IMR-90 (cell line): Measurements from ENCODE around the gene PCBP4. TPM values are rescaled to one million over a fixed set of nuclear protein-coding genes. Genes with fewer than 3 reads are reported as not detected.

Experiments
- ATAC-seq: fragments of 200-7000 bp; cut with Tn5 transposase; 2 replicates; pipeline ENCODE4 v1.9.1; 2020; ENCODE audit warnings: low read depth, mild to moderate bottlenecking, moderate library complexity
- BruUV-seq: library from RNA; stranded (reverse); fragments of 400-500 nt; replicated peaks from 2 replicates; lab custom pipeline; 2021; lab: Mats Ljungman, UMichigan
- CTCF ChIA-PET: fragments of 300-600 bp; formaldehyde crosslinking; extraction: SDS; loops from one replicate; lab custom pipeline; 2021; ENCODE audit warnings: antibody characterized with exemption; lab: Yijun Ruan, JAX
- POLR2A ChIA-PET: fragments of 300-600 bp; sonication (Branson Sonifier 250); formaldehyde crosslinking; loops from one replicate; lab custom pipeline; 2022; ENCODE audit warnings: antibody characterized with exemption; ENCODE audit not compliant: unreplicated experiment; lab: Charles Lee
- DNase-seq: peaks from one replicate; pipeline ENCODE4 v3.0.0; 2013
- H2AFZ ChIP-seq: replicated peaks from 2 replicates; pipeline ENCODE3; 2013; ENCODE audit warnings: low read length, mild to moderate bottlenecking; ENCODE audit not compliant: poor library complexity
- H2AK5ac ChIP-seq: 2 replicates; pipeline ENCODE4 v1.6.1; 2013; ENCODE audit warnings: low read depth, low read length, inconsistent platforms
- H2AK9ac ChIP-seq: replicated peaks from 2 replicates; pipeline ENCODE3; 2013; ENCODE audit warnings: mild to moderate bottlenecking, low read depth, low read length, moderate library complexity; ENCODE audit not compliant: poor library complexity
- H2BK120ac ChIP-seq: 2 replicates; pipeline ENCODE4 v1.6.1; 2013; ENCODE audit warnings: low read depth, low read length, inconsistent platforms
- H2BK15ac ChIP-seq: 3 replicates; pipeline ENCODE4 v1.6.1; 2013; ENCODE audit warnings: low read depth, low read length, inconsistent platforms
- H2BK20ac ChIP-seq: 2 replicates; pipeline ENCODE4 v1.6.1; 2013; ENCODE audit warnings: low read depth, mild to moderate bottlenecking, inconsistent platforms, low read length, moderate library complexity
- H2BK5ac ChIP-seq: 2 replicates; pipeline ENCODE4 v1.6.1; 2013; ENCODE audit warnings: mild to moderate bottlenecking, low read depth, low read length, inconsistent platforms; ENCODE audit not compliant: poor library complexity, severe bottlenecking
- H3K14ac ChIP-seq: replicated peaks from 2 replicates; pipeline ENCODE4 v1.6.1; 2013; ENCODE audit warnings: low read depth, low read length, inconsistent platforms
- H3K18ac ChIP-seq: 2 replicates; pipeline ENCODE4 v1.6.1; 2013; ENCODE audit warnings: low read depth, low read length, control low read depth
- H3K23ac ChIP-seq: 2 replicates; pipeline ENCODE4 v1.6.1; 2013; ENCODE audit warnings: low read depth, low read length, inconsistent platforms
- H3K27ac ChIP-seq: 2 replicates; pipeline ENCODE4 v1.5.1; 2013; ENCODE audit warnings: mild to moderate bottlenecking, control low read depth, low read length; ENCODE audit not compliant: insufficient read depth
- H3K27me3 ChIP-seq: 2 replicates; pipeline ENCODE4 v1.6.1; 2013; ENCODE audit warnings: low read length; ENCODE audit not compliant: control insufficient read depth, insufficient read depth
- H3K36me3 ChIP-seq: 2 replicates; pipeline ENCODE4 v1.6.1; 2013; ENCODE audit warnings: low read length, mixed read lengths; ENCODE audit not compliant: control insufficient read depth, insufficient read depth
- H3K4ac ChIP-seq: 2 replicates; pipeline ENCODE4 v1.6.1; 2013; ENCODE audit warnings: low read depth, low read length, inconsistent platforms
- H3K4me1 ChIP-seq: 2 replicates; pipeline ENCODE4 v1.6.1; 2013; ENCODE audit warnings: low read length, mixed read lengths; ENCODE audit not compliant: control insufficient read depth, insufficient read depth
- H3K4me2 ChIP-seq: 2 replicates; pipeline ENCODE4 v1.6.1; 2013; ENCODE audit warnings: low read depth, mild to moderate bottlenecking, control low read depth, low read length, moderate library complexity
- H3K4me3 ChIP-seq: 2 replicates; pipeline ENCODE4 v1.5.1; 2013; ENCODE audit warnings: low read depth, mild to moderate bottlenecking, control low read depth, low read length, moderate library complexity; ENCODE audit not compliant: insufficient read depth
- H3K56ac ChIP-seq: 2 replicates; pipeline ENCODE4 v1.6.1; 2013; ENCODE audit warnings: low read length, inconsistent platforms; ENCODE audit not compliant: insufficient read depth; ENCODE audit errors: extremely low read depth
- H3K79me1 ChIP-seq, 2 experiments: 2 replicates each; pipeline ENCODE4 v1.6.1; 2013; ENCODE audit warnings: low read length in 2 of 2, inconsistent platforms in 1 of 2, low read depth in 1 of 2
- H3K9ac ChIP-seq: 2 replicates; pipeline ENCODE4 v1.6.1; 2013; ENCODE audit warnings: low read depth, low read length, control low read depth
- H3K9me1 ChIP-seq: 2 replicates; pipeline ENCODE4 v1.6.1; 2013; ENCODE audit warnings: low read length, inconsistent platforms; ENCODE audit not compliant: insufficient read depth
- H3K9me3 ChIP-seq: 2 replicates; pipeline ENCODE4 v1.6.1; 2013; ENCODE audit warnings: low read length; ENCODE audit not compliant: control insufficient read depth, insufficient read depth
- H4K20me1 ChIP-seq: 2 replicates; pipeline ENCODE4 v1.6.1; 2013; ENCODE audit warnings: low read length, inconsistent platforms; ENCODE audit not compliant: insufficient read depth
- H4K5ac ChIP-seq: 2 replicates; pipeline ENCODE4 v1.6.1; 2013; ENCODE audit warnings: mild to moderate bottlenecking, low read depth, low read length, control low read depth
- H4K8ac ChIP-seq, 2 experiments: 2 replicates each; pipeline ENCODE4 v1.6.1; 2013; ENCODE audit warnings: low read depth in 2 of 2, low read length in 2 of 2, control low read depth in 1 of 2, inconsistent platforms in 1 of 2
- H4K91ac ChIP-seq: 2 replicates; pipeline ENCODE4 v1.6.1; 2013; ENCODE audit warnings: low read depth, low read length, inconsistent platforms; ENCODE audit not compliant: insufficient read depth
- BHLHE40 ChIP-seq: fragments of 150-350 bp; IDR thresholded peaks from 2 replicates; pipeline ENCODE4 v1.6.1; 2016; ENCODE audit warnings: mild to moderate bottlenecking, low read depth, low read length
- CEBPB ChIP-seq: IDR thresholded peaks from 2 replicates; pipeline ENCODE4 v1.6.1; 2012; ENCODE audit warnings: low read depth, low read length, improper control_type of control experiment
- CTCF ChIP-seq: conservative IDR thresholded peaks from 2 replicates; pipeline ENCODE4 v1.5.1; 2012; ENCODE audit warnings: mild to moderate bottlenecking, low read depth, low read length, improper control_type of control experiment
- ELK1 ChIP-seq: fragments of 150-350 bp; IDR thresholded peaks from 2 replicates; pipeline ENCODE4 v1.6.1; 2016; ENCODE audit warnings: low read depth, mild to moderate bottlenecking, low read length, moderate library complexity, borderline replicate concordance
- FOS ChIP-seq: fragments of 150-350 bp; IDR thresholded peaks from 2 replicates; pipeline ENCODE4 v1.6.1; 2016; ENCODE audit warnings: low read depth, low read length
- MAFK ChIP-seq: IDR thresholded peaks from 2 replicates; pipeline ENCODE4 v1.6.1; 2012; ENCODE audit warnings: low read depth, low read length, improper control_type of control experiment
- MAZ ChIP-seq: IDR thresholded peaks from 2 replicates; pipeline ENCODE4 v1.6.1; 2012; ENCODE audit warnings: low read depth, mild to moderate bottlenecking, low read length, improper control_type of control experiment, moderate library complexity, borderline replicate concordance
- MXI1 ChIP-seq: IDR thresholded peaks from 2 replicates; pipeline ENCODE4 v1.6.1; 2012; ENCODE audit warnings: low read depth, mild to moderate bottlenecking, low read length, moderate library complexity, borderline replicate concordance
- NFE2L2 ChIP-seq: fragments of 150-350 bp; IDR thresholded peaks from 2 replicates; pipeline ENCODE4 v1.6.1; 2016; ENCODE audit warnings: low read depth, mild to moderate bottlenecking, low read length
- POLR2A ChIP-seq: IDR thresholded peaks from 2 replicates; pipeline ENCODE4 v1.6.1; 2012; ENCODE audit warnings: mild to moderate bottlenecking, low read depth, low read length
- RAD21 ChIP-seq: IDR thresholded peaks from 2 replicates; pipeline ENCODE4 v1.6.1; 2012; ENCODE audit warnings: low read length, improper control_type of control experiment
- RCOR1 ChIP-seq: IDR thresholded peaks from 2 replicates; pipeline ENCODE4 v1.6.1; 2012; ENCODE audit warnings: mild to moderate bottlenecking, low read length, improper control_type of control experiment; ENCODE audit not compliant: insufficient replicate concordance
- RFX5 ChIP-seq: IDR thresholded peaks from 2 replicates; pipeline ENCODE4 v1.8.0; 2012; ENCODE audit warnings: low read depth, mild to moderate bottlenecking, low read length, moderate library complexity
- SMC3 ChIP-seq: fragments of 150-350 bp; IDR thresholded peaks from 2 replicates; pipeline ENCODE4 v1.6.1; 2016; ENCODE audit warnings: low read depth, mild to moderate bottlenecking, antibody characterized with exemption, low read length, moderate library complexity
- USF2 ChIP-seq: fragments of 150-350 bp; IDR thresholded peaks from 2 replicates; pipeline ENCODE4 v1.6.1; 2017; ENCODE audit warnings: mild to moderate bottlenecking, antibody characterized with exemption, low read length, low read depth
- WGBS, 2 experiments: methylation state at CpG; one replicate each; pipeline versions ENCODE4 v1.1.5 to v1.1.7; 2013; ENCODE audit warnings: missing lambda C conversion rate in 2 of 2; ENCODE audit not compliant: insufficient read length in 1 of 2; ENCODE audit errors: extremely low coverage in 2 of 2; 5-methylcytosine and 5-hydroxymethylcytosine counted together
- dilution Hi-C: fragments of 300-500 bp; cut with HindIII; formaldehyde crosslinking; loops from one replicate; pipeline ENCODE4 v1.14.3; 2018; ENCODE audit warnings: low sequenced_read_pairs; ENCODE audit not compliant: unreplicated experiment
- in situ Hi-C: fragments of 300-500 bp; cut with MboI; formaldehyde crosslinking; loops from 3 replicates; pipeline ENCODE4 v1.14.3; 2019; ENCODE audit warnings: low sequenced_read_pairs, inconsistent platforms, mixed read lengths
- intact Hi-C: fragments of 100-400 bp; cut with micrococcal nuclease; formaldehyde crosslinking; loops from 2 replicates; pipeline ENCODE4 v1.10.0; 2022
- polyA plus RNA-seq, 3 experiments: library from polyadenylated mRNA; depleted of rRNA; stranded (reverse); fragments of >200 nt; gene quantifications; 2 replicates each; pipeline ENCODE4 v1.2.3, GENCODE V29; 2012; ENCODE audit warnings: low replicate concordance in 1 of 3
- total RNA-seq: library from RNA; depleted of rRNA; stranded (reverse); fragments of >200 nt; gene quantifications from 2 replicates; pipeline ENCODE4 v1.2.3, GENCODE V29; 2012

Gene PCBP4
- total and polyA plus RNA-seq, 2 of the 4 experiments (the other 2 are of a cell fraction): 70.8 to 110 TPM

- TF ChIP-seq MAFK: no peak
- TF ChIP-seq RAD21: no peak
- no peak for TF ChIP-seq MXI1
- TF ChIP-seq ELK1: no peak
- TF ChIP-seq POLR2A: no peak
- no peak for TF ChIP-seq CEBPB
- no peak for TF ChIP-seq BHLHE40
- TF ChIP-seq FOS: no peak
- TF ChIP-seq RFX5: no peak
- no peak for TF ChIP-seq NFE2L2
- TF ChIP-seq USF2: no peak
- TF ChIP-seq RCOR1: no peak
- no peak for TF ChIP-seq CTCF
- TF ChIP-seq MAZ: no peak
- TF ChIP-seq SMC3: no peak
- Histone ChIP-seq H3K9me1 (peaks cover 22% of the 10 kb centered on the region), H4K91ac (no peak overlapping the region), H2BK20ac (no peak overlapping the region), H3K14ac (no peak overlapping the region), H3K4me3 (no peak overlapping the region), H4K20me1 (no peaks in the 10 kb centered on the region; the same call in 1 of the 2 replicates), H3K4me1 (peaks cover 29% of the 10 kb centered on the region), H3K4me2 (no peak overlapping the region), H3K27ac (no peak overlapping the region), H3K9ac (no peak overlapping the region), H4K5ac (no peak overlapping the region), H3K27me3 (no peaks in the 10 kb centered on the region), H2AFZ (no peak overlapping the region), H2BK15ac (no peak overlapping the region), H3K56ac (no peak overlapping the region), H3K36me3 (no peaks in the 10 kb centered on the region; the same call in 1 of the 2 replicates), H2BK120ac (no peak overlapping the region), H3K79me1 (peaks cover 34 to 62% of the 10 kb centered on the region in 2 experiments), H2AK5ac (no peak overlapping the region), H3K23ac (no peak overlapping the region), H2AK9ac (no peak overlapping the region), H2BK5ac (no peak overlapping the region), H3K18ac (no peak overlapping the region), H4K8ac (no peak overlapping the region), H3K4ac (no peak overlapping the region), H3K9me3 (no peaks in the 10 kb centered on the region)
- BruUV-seq: no TSS peak
- DNase-seq: no peak
- WGBS, 2 experiments: 73% methylated on average over 3 of the region's 4 CpGs; no CpG with 5 or more reads in 1 of the 2 experiments
- dilution Hi-C loops (no loop called here), in situ Hi-C loops (loop anchor here (25.0 kb wide), 1 partner anchor 1633 kb away; the partner anchor contains the start of genes RASSF1, TUSC2 and ZMYND10), intact Hi-C loops (no loop called here)
- ChIA-PET CTCF (no interaction called here), POLR2A (no interaction called here)
- ATAC-seq: no peak
Observed at GRCh38 chr3:51969841-51970240, 2.6 kb upstream of the PCBP4 start.
